22Rv1 (cell line): ENCODE measurements around the gene SCML1.

Experiments used
- H3K27ac ChIP-seq: fragments of 450-650 bp; 2 replicates; pipeline ENCODE4 v1.5.1; 2017
- CTCF ChIP-seq: fragments of 450-650 bp; IDR thresholded peaks from 2 replicates; pipeline ENCODE4 v1.5.1; 2017; ENCODE audit warnings: mild to moderate bottlenecking
- ZFX ChIP-seq: fragments of 450-650 bp; IDR thresholded peaks from 2 replicates; pipeline ENCODE4 v1.6.1; 2017; ENCODE audit warnings: antibody characterized with exemption, borderline replicate concordance

SCML1 gene

GRCh38 chrX:17788439-17788838 is 51.1 kb downstream of the SCML1 start:
- TF ChIP-seq ZFX (no peak), CTCF (peak; percentile 71)
- H3K27ac ChIP-seq: no peak overlapping the region

- TF ChIP-seq ZFX (no peak), CTCF (no peak)
- no peak overlapping the region for H3K27ac ChIP-seq
Measured at GRCh38 chrX:17788956-17789562, 51.8 kb downstream of the SCML1 start.

GRCh38 chrX:17792826-17793225 is 55.5 kb downstream of the SCML1 start:
- TF ChIP-seq ZFX: no peak
- no peak for TF ChIP-seq CTCF
- H3K27ac ChIP-seq: no peak overlapping the region

GRCh38 chrX:17798921-17799320 is 61.6 kb downstream of the SCML1 start:
- no peak overlapping the region for H3K27ac ChIP-seq
- TF ChIP-seq ZFX (no peak), CTCF (no peak)

GRCh38 chrX:17801431-17801830 is 64.1 kb downstream of the SCML1 start:
- H3K27ac ChIP-seq: no peak overlapping the region
- TF ChIP-seq ZFX: no peak
- no peak for TF ChIP-seq CTCF

GRCh38 chrX:17802756-17803155 is 65.5 kb downstream of the SCML1 start:
- TF ChIP-seq CTCF (no peak), ZFX (no peak)

GRCh38 chrX:17803449-17803848 is 66.2 kb downstream of the SCML1 start:
- TF ChIP-seq ZFX: no peak
- no peak for TF ChIP-seq CTCF

More at GRCh38 chrX:17802756-17803155, 65.5 kb downstream of the SCML1 start:
- no peak overlapping the region for H3K27ac ChIP-seq

More at GRCh38 chrX:17803449-17803848, 66.2 kb downstream of the SCML1 start:
- no peak overlapping the region for H3K27ac ChIP-seq
